IPS-15b (cell line): ENCODE data around the gene FOXB1.
A peak's percentile ranks its signal among the peaks of the same experiment; 100 is the strongest.

Experiments
- H3K27me3 ChIP-seq: one replicate; pipeline ENCODE4 v1.6.1; 2013; ENCODE audit warnings: low read length; ENCODE audit not compliant: control insufficient read depth, insufficient read depth
- H3K36me3 ChIP-seq: one replicate; pipeline ENCODE4 v1.6.1; 2013; ENCODE audit warnings: low read length; ENCODE audit not compliant: control insufficient read depth, insufficient read depth
- H3K4me1 ChIP-seq: one replicate; pipeline ENCODE4 v1.6.1; 2013; ENCODE audit warnings: mild to moderate bottlenecking, low read length; ENCODE audit not compliant: control insufficient read depth, insufficient read depth
- H3K4me3 ChIP-seq: one replicate; pipeline ENCODE4 v1.5.1; 2013; ENCODE audit warnings: low read depth, low read length
- H3K9ac ChIP-seq: one replicate; pipeline ENCODE4 v1.6.1; 2013; ENCODE audit warnings: low read depth, mild to moderate bottlenecking, low read length
- H3K9me3 ChIP-seq: one replicate; pipeline ENCODE4 v1.6.1; 2013; ENCODE audit warnings: mild to moderate bottlenecking, low read length; ENCODE audit not compliant: control insufficient read depth, insufficient read depth

Gene FOXB1

DNA sequence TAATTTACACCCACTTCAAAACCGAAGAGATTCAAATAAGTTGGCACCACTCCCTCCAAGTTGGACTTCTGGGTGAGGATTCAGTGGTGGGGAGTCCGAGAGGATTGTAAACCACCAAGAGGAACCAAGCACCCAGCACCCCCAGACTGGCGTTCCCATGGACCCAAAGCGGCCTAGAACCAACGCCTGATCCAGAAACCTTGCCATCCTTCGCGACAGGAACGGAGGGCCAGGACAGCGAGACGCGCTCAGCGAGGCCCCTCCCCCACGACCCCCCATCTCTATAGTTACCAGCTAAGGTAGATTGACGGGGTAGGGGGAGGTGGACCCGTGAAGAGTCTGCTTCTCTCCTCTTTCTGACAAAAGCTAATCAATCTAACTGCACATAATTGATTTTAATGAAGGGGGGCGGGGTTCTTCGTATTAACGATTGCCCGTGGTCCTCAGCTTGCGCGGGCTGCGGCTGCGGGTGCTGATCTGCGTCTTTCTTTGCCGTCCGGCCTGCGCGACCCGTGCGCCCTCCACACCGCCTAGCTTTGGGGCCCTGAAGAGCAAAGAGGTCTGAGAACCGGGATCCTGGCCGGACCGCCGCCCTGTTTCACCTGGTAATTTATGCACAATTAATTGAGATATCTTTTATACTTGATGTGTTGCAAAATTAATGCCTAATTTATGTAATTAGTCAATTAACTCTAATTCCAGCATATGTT, 10.9 kb upstream of the FOXB1 start:
- peak overlapping the region; percentile 26 for H3K9ac ChIP-seq
- no peaks in the 10 kb centered on the region for H3K36me3 ChIP-seq
- H3K27me3 ChIP-seq = peaks cover 39% of the 10 kb centered on the region
- H3K9me3 ChIP-seq = no peaks in the 10 kb centered on the region
- peak overlapping the region; percentile 47 for H3K4me3 ChIP-seq
- H3K4me1 ChIP-seq = peaks cover 18% of the 10 kb centered on the region

DNA sequence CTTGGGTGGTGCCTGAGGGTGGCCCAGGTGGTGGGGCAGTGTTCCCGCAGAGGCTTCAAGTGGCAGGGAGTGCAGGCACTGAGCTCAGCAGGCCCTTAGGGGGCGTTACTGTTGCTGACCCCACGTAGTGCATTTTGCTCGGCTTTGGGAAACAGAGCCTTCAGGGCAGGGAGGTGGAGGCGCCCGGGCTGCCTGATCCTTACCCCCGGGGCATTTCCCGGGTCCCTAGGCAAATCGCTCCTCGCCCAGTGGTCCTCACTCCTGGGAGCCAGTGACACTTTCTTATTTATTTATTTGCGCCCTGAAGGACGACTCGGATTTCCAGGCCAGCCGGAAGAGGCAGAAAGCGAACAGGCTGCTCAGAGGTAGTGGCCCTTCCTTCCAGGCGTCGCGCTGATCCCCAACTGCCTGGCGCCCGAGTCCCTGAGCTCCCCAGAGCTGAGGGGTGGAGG, 10.1 kb upstream of the FOXB1 start:
- H3K4me1 ChIP-seq = peaks cover 24% of the 10 kb centered on the region
- H3K36me3 ChIP-seq = no peaks in the 10 kb centered on the region
- H3K4me3 ChIP-seq = peak overlapping the region; percentile 47
- H3K9me3 ChIP-seq = no peaks in the 10 kb centered on the region
- H3K27me3 ChIP-seq = peaks cover 44% of the 10 kb centered on the region
- peak overlapping the region; percentile 30 for H3K9ac ChIP-seq

DNA sequence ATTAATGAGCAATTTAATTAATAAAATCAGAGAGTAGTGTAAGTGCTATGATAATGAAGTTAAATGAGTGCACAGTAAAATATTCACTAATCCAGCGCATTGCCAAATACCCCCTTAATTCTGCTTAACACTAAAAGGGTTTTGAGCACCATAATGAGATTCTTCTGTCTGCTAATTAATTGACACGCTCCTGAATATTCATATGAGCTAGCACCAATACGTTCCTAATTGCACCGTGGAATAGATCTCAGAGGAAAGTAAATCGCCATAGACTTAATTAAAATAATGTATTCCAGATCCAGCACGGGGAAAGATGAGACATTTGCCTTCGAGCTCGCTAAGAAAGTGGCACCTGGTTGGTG, 9.6 kb upstream of the FOXB1 start:
- H3K4me1 ChIP-seq = peaks cover 24% of the 10 kb centered on the region
- peak overlapping the region; percentile 47 for H3K4me3 ChIP-seq
- H3K9ac ChIP-seq = peak overlapping the region; percentile 30
- H3K36me3 ChIP-seq = no peaks in the 10 kb centered on the region
- H3K27me3 ChIP-seq = peaks cover 48% of the 10 kb centered on the region
- no peaks in the 10 kb centered on the region for H3K9me3 ChIP-seq

DNA sequence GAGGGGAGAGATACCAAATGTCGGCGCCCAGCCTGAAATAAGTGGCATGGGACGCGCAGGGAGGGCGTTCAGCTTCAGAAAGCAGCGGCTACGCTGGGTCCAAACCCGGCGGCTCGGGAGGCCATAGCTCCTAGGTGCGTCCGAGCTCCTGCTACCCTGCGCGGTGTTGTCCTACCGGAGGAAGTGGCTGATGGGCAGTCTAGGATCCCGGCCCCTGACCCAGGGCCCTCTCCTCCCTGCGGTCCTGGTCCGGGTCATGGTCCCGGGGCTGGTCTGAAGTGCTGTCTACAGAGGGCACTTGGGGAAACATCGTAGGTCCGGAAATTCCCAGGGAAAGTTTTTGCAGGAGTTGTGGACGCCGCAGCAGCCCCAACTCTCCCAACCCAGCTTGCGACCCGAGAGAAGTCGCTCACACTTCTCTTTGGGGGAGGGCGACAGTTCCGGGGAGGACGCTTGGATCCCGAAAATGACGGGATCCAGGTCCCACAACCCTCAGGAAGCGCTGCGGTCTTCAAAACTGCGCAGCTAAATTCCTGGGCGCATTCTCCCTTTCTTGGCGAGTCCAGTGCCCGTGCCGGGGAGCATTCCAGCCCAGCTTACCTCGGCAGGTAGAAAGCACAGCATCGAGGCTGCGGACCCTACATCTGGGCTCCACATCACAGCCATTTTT, 9.1 kb upstream of the FOXB1 start:
- H3K27me3 ChIP-seq = peaks cover 52% of the 10 kb centered on the region
- peaks cover 24% of the 10 kb centered on the region for H3K4me1 ChIP-seq
- no peaks in the 10 kb centered on the region for H3K9me3 ChIP-seq
- H3K36me3 ChIP-seq = no peaks in the 10 kb centered on the region
- peak overlapping the region; percentile 47 for H3K4me3 ChIP-seq
- H3K9ac ChIP-seq = peak overlapping the region; percentile 39

DNA sequence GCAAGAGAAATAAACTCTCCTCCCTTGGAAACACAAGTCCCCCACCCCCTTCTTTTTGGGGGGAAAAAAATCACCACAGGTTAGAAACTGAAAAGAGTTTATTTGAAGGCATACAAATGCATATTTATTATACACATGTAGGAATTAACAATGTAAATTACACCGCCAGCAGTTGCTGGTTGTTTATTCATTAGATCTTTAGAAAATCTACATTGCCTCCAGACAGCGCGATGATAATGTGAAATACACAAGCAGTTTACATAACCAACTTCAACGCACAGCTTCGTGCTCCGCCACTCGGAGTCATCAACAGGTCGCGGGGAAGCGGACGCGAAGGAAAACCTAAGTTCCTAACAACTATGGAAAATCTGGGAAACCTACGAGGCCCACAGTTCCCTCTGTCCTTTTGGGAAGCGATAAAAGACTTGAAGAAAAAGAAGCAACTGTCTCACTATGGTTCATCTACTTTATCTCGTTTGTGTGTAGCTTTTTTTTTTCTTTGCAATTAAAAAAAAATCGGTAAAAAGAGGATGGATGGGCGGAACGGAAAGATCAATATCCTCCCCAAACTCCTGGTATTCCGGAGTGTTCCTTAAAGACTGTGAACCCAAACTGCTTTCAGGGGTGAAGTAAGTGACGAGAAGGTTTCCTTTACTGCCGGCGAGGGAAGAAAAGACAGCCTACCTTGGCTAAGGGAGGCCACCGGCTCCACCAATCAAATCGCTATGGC, 8.4 kb upstream of the FOXB1 start:
- Histone ChIP-seq H3K4me3 (peak overlapping the region; percentile 47), H3K27me3 (peaks cover 59% of the 10 kb centered on the region), H3K9me3 (no peaks in the 10 kb centered on the region), H3K9ac (no peak overlapping the region), H3K4me1 (peaks cover 24% of the 10 kb centered on the region), H3K36me3 (no peaks in the 10 kb centered on the region)

DNA sequence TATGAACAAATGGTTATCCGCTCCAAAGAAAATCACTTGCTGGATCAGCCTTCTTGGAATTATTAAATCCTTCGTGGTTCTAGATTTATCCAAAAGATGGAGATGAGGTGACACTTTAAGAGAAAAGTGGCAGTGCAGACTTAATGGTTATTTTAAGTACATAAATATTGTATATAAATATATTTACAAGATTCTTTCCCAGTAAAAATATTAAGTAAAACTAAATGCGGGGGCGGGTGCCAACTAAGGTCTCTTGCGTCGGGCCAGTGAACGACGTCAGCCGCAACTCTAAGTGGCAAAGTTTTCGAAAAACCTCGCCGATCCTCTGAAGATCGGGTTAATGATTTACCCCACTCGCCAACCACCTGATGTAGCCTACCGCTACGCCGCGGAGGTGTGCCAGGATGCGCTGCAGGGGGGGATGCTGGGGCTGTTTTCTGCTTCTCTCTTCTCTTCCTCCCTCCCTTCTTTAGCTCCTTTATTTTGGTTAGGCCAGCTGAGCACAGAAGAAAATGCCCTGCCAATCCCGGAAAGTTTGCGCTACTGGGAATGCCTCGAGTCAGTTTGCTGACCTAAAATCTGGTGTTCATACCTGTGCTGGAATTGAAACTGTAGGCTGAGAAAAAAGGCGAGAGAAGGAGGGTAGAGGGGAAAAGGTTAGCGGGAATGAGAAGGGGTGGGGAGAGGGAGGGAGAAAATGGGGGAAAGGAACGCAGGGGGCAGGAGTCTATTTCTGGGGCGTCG, 7.6 kb upstream of the FOXB1 start:
- H3K4me1 ChIP-seq = peaks cover 27% of the 10 kb centered on the region
- peaks cover 63% of the 10 kb centered on the region for H3K27me3 ChIP-seq
- H3K36me3 ChIP-seq = no peaks in the 10 kb centered on the region
- peak overlapping the region; percentile 47 for H3K4me3 ChIP-seq
- no peaks in the 10 kb centered on the region for H3K9me3 ChIP-seq
- no peak overlapping the region for H3K9ac ChIP-seq

DNA sequence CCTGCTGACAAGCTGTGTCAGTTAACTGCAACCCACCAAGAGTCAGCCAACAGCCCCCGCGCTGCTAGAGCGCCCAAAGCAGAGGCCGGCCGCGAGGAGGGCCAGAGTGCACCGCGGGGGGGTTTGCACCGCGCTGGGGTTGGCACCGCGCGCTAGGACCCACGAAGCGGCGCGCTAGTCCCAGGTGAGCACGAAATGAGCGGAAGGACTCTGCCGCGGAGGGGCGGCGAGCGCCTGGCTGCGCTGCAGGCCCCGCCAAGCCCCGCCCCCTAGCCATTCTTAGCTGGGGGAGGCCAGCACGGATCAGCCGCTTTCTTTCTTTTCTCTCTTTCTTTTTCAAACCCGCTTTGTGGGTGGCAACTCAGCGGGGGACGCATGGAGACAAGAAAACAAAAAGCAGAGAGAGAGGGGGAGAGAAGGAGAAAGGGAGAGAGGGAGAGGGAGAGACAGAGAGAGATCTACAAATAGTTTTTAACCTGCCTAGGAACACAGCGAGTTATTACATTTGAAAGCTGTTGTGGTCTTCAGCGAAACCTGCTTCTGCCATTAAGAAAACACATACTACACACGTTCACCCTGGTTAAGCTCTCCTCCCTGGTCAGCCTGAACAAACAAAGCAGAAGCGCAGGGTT, 6.9 kb upstream of the FOXB1 start:
- H3K4me1 ChIP-seq = peaks cover 27% of the 10 kb centered on the region
- H3K9ac ChIP-seq = no peak overlapping the region
- H3K27me3 ChIP-seq = peaks cover 64% of the 10 kb centered on the region
- peak overlapping the region; percentile 43 for H3K4me3 ChIP-seq
- H3K36me3 ChIP-seq = no peaks in the 10 kb centered on the region
- no peaks in the 10 kb centered on the region for H3K9me3 ChIP-seq

DNA sequence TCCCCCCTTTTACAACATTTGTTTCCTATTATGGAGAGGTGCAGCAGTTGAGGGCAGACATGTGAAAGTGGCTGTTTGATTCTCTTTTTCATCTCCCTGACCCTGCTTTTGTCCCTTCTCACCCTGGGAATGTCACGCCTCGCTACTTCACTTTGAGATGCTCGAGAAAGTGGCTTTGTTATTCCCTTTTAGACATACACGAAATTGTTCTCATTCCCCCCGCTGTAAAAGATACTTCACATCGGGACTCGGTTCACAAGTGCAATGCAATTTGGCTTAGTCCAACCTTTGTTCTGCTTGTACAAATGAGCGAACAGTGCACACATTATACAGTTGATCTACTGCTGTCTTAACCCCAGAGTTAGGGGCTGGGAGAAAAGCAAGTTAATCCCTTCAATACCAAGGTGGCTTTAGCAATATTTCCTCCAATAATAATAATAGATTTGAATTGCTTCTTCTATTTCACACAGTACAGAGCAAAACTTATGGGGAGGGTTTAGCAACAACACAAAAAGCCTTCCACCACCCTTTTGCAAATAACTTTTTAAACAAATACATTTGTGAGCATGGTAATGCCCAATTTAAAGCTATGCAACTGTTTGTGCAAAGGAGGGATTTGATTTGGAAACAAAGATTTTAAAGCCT, 5.7 kb upstream of the FOXB1 start:
- H3K27me3 ChIP-seq = peaks cover 67% of the 10 kb centered on the region
- H3K36me3 ChIP-seq = no peaks in the 10 kb centered on the region
- peaks cover 22% of the 10 kb centered on the region for H3K4me1 ChIP-seq
- H3K9me3 ChIP-seq = no peaks in the 10 kb centered on the region
- peak overlapping the region; percentile 10 for H3K4me3 ChIP-seq
- H3K9ac ChIP-seq = no peak overlapping the region

DNA sequence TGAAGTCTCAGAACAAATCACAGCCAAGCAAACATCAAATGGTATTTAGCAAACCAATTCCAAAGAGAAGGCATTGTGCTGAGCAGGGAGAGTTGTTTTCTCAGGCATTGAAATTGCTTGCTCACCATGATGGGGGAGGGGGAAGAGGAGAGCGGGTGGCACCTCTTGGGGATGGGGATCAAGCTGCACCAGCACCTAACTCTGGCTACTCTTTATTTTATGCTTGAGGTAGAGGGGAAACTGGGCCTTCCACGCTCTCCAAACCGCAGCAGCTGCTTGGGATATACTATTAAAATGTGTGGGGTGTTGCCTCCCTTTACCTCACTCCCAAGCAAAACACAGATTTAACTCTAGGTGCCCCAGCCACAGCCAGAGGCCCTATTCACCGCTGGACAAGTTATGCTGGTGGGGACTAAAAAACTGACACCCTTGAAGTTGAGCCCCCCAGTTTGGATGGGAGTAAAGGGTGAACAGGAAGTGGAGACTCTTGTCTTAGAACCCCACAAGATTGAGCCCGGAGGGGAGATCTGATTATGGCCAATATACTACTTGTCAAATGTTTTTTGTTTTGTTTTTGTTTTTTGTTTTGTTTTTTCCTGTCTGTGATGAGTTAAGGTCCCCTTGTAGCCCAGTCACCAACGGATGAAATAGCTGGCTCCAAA, 5.0 kb upstream of the FOXB1 start:
- Histone ChIP-seq H3K9me3 (no peaks in the 10 kb centered on the region), H3K4me3 (peak overlapping the region; percentile 75), H3K27me3 (peaks cover 68% of the 10 kb centered on the region), H3K4me1 (peaks cover 19% of the 10 kb centered on the region), H3K36me3 (no peaks in the 10 kb centered on the region), H3K9ac (no peak overlapping the region)

DNA sequence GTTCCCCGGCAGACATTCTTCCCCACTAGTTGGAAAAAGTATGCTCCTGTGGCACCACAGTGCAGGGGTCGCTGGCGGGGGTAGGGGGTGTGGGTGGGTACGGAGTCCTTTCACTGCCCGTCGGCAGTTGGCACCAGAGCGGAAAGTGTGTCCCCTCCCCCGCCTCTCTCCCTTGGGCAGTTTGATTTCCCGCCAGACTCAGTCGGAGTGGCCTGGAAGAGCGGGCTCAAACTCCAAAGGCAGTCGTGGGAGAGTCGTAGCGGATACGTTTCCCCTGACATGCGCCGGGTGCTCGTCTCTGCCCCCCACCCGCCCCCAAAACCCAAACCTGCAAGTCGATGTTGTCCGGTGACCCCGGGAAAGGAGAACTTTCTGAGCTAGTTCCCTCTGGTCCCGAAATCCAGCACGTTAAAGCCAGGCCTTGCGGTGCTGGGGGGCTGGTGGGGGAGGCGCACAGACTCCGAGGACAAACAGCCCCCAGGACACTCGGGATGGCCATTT, 4.4 kb upstream of the FOXB1 start:
- H3K9ac ChIP-seq = no peak overlapping the region
- no peaks in the 10 kb centered on the region for H3K36me3 ChIP-seq
- H3K9me3 ChIP-seq = no peaks in the 10 kb centered on the region
- peaks cover 67% of the 10 kb centered on the region for H3K27me3 ChIP-seq
- peak overlapping the region; percentile 75 for H3K4me3 ChIP-seq
- H3K4me1 ChIP-seq = peaks cover 19% of the 10 kb centered on the region
